Bronchial epithelial cell (primary cell): ENCODE data around the gene NCDN. TPM values are rescaled to one million over a fixed set of nuclear protein-coding genes. Genes with fewer than 3 reads are reported as not detected.

Experiments used
- DNase-seq: peaks from one replicate; pipeline ENCODE4 v3.0.0-alpha.2; 2010; ENCODE audit warnings: low read depth
- FAIRE-seq: peaks from 2 replicates; lab custom pipeline; 2011; peaks lifted over from hg19 to GRCh38; lab: Jason Lieb, UNC
- H3K27me3 ChIP-seq: 2 replicates; pipeline ENCODE4 v1.5.1; 2011; ENCODE audit warnings: low read length; ENCODE audit not compliant: control insufficient read depth, insufficient read depth
- H3K36me3 ChIP-seq: 2 replicates; pipeline ENCODE4 v1.5.1; 2011; ENCODE audit warnings: low read length; ENCODE audit not compliant: control insufficient read depth, insufficient read depth
- H3K4me3 ChIP-seq: 2 replicates; pipeline ENCODE4 v1.5.1; 2011; ENCODE audit warnings: mild to moderate bottlenecking, low read depth, low read length, control low read depth
- total RNA-seq: library from RNA; depleted of rRNA; stranded (reverse); fragments of >200 nt; gene quantifications from 2 replicates; pipeline ENCODE4 v1.2.1, GENCODE V29; 2014
- TF ChIP-seq, protein P1 (sequence below): IDR thresholded peaks from 2 replicates; pipeline ENCODE4 v1.5.1; 2011; ENCODE audit warnings: mild to moderate bottlenecking, moderate library complexity, low read length, control low read depth, inconsistent platforms; ENCODE audit not compliant: insufficient read depth, severe bottlenecking

The NCDN gene
- 8.7 and 10.0 TPM in 2 replicates for total RNA-seq

GRCh38 chr1:35557611-35558373 lies at the start of gene NCDN:
Gene NCDN, plus strand, starts transcription at chr1:35557799. Its CDS starts 392 bp downstream, at chr1:35558191.
- peak within 1 kb of the TSS; percentile 73 for H3K4me3 ChIP-seq
- TF ChIP-seq, protein P1, sequence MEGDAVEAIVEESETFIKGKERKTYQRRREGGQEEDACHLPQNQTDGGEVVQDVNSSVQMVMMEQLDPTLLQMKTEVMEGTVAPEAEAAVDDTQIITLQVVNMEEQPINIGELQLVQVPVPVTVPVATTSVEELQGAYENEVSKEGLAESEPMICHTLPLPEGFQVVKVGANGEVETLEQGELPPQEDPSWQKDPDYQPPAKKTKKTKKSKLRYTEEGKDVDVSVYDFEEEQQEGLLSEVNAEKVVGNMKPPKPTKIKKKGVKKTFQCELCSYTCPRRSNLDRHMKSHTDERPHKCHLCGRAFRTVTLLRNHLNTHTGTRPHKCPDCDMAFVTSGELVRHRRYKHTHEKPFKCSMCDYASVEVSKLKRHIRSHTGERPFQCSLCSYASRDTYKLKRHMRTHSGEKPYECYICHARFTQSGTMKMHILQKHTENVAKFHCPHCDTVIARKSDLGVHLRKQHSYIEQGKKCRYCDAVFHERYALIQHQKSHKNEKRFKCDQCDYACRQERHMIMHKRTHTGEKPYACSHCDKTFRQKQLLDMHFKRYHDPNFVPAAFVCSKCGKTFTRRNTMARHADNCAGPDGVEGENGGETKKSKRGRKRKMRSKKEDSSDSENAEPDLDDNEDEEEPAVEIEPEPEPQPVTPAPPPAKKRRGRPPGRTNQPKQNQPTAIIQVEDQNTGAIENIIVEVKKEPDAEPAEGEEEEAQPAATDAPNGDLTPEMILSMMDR: no peak
- H3K27me3 ChIP-seq: no peaks in the 10 kb centered on the region
- FAIRE-seq (no peak), DNase-seq (peak; percentile 86)
- H3K36me3 ChIP-seq: peaks cover 1% of the 10 kb centered on the region

GRCh38 chr1:35507947-35508346 lies 49.7 kb upstream of the NCDN start:
- no peak for FAIRE-seq
- TF ChIP-seq, protein P1: no peak
- Histone ChIP-seq H3K36me3 (peaks cover 3% of the 10 kb centered on the region), H3K4me3 (no peak overlapping the region), H3K27me3 (no peaks in the 10 kb centered on the region)
- DNase-seq: peak; percentile 34

GRCh38 chr1:35509558-35509957 lies 48.0 kb upstream of the NCDN start:
- TF ChIP-seq, protein P1: no peak
- no peak for DNase-seq
- Histone ChIP-seq H3K27me3 (no peaks in the 10 kb centered on the region), H3K4me3 (no peak overlapping the region), H3K36me3 (peaks cover 3% of the 10 kb centered on the region)
- FAIRE-seq: no peak

DNA sequence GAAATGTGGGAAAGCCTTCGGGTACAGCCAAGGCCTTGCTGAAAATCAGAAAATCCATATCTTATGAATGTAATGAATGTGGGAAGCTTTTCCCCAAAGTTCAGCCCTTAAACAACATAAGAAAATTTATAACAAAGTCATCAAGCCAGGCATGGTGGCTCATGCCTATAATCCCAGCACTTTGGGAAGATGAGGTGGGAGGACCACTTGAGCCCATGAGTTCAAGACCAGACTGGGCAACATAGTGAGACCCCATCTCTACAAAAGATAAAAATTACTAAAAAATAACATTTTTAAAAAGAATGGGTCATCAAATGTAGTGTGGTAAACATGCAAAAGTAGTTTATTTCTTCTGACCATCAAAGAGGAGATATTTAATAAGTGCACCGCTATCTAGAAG lies 46.3 kb upstream of the NCDN start:
- H3K4me3 ChIP-seq: no peak overlapping the region
- DNase-seq: no peak
- TF ChIP-seq, protein P1: no peak
- no peaks in the 10 kb centered on the region for H3K27me3 ChIP-seq
- peaks cover 3% of the 10 kb centered on the region for H3K36me3 ChIP-seq
- no peak for FAIRE-seq

DNA sequence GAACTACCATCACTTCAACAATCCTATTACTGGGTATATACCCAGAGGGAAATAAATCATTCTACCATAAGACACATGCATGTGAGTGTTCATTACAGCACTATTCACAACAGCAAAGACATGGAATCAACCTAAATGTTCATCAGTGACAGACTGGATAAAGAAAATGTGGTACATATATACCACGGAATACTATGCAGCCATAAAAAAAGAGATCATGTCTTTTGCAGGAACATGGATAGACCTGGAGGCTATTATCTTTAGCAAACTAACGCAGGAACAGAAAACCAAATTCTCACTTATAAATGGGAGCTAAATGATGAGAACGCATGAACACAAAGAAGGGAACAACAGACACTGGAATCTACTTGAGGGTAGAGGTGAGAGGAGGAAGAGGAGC lies 39.4 kb upstream of the NCDN start:
- no peaks in the 10 kb centered on the region for H3K36me3 ChIP-seq
- no peak for FAIRE-seq
- no peak for DNase-seq
- TF ChIP-seq, protein P1: no peak
- H3K27me3 ChIP-seq: no peaks in the 10 kb centered on the region
- H3K4me3 ChIP-seq: no peak overlapping the region
